Measurements from ENCODE around the gene SP140.

DNA sequence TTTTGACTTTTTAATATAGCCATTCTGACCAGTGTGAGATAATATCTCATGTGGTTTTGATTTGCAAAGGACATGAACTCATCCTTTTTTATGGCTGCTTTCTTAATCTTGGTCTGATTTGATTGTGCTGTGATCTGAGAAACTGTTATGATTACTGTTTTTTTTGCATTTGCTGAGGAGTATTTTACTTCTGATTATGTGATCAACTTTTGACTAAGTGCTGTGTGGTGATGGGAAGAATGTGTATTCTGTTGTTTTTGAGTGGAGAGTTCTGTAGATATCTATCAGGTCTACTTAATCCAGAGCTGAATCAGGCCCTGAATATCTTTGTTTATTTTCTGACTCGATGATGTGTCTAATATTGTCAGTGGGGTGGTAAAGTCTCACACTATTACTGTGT lies 118.2 kb downstream of the SP140 start:
- TF ChIP-seq EZH2 (IDR thresholded peaks at IDR 0.05; ENCODE audit: insufficient read depth, poor library complexity, severe bottlenecking), result no peak
- TF ChIP-seq EZH2phosphoT487 (IDR thresholded peaks at IDR 0.05; ENCODE audit: insufficient read depth, low read depth), result 0 out of 2 replicates have a peak, but pooled peaks have one; percentile 52

All from GM23248 (cell line).